BJ (cell line): ENCODE data around the gene RASSF8. TPM values are rescaled to one million over a fixed set of nuclear protein-coding genes. Genes with fewer than 3 reads are reported as not detected.

Source experiments
- CTCF ChIA-PET: fragments of 350-600 bp; formaldehyde crosslinking; extraction: SDS; loops from one replicate; lab custom pipeline; 2021; ENCODE audit warnings: antibody characterized with exemption, inconsistent platforms; lab: Yijun Ruan, JAX
- POLR2A ChIA-PET: fragments of 300-600 bp; sonication (Branson Sonifier 250); formaldehyde crosslinking; extraction: SDS; loops from one replicate; lab custom pipeline; 2021; ENCODE audit warnings: antibody characterized with exemption; lab: Charles Lee
- DNase-seq: peaks from one replicate; pipeline ENCODE4 v3.0.0-alpha.2; 2011; ENCODE audit warnings: low read depth
- H3K27me3 ChIP-seq: 2 replicates; pipeline ENCODE4 v1.6.0; 2011; ENCODE audit warnings: low read length; ENCODE audit not compliant: control insufficient read depth, insufficient read depth
- H3K36me3 ChIP-seq: 2 replicates; pipeline ENCODE4 v1.5.1; 2011; ENCODE audit warnings: low read length; ENCODE audit not compliant: control insufficient read depth, insufficient read depth
- H3K4me3 ChIP-seq: 2 replicates; pipeline ENCODE4 v1.5.1; 2011; ENCODE audit warnings: low read depth, mild to moderate bottlenecking, control low read depth, low read length
- polyA plus RNA-seq: library from polyadenylated mRNA; depleted of rRNA; stranded (reverse); fragments of >200 nt; gene quantifications from 2 replicates; pipeline ENCODE4 v1.2.3, GENCODE V29; 2011
- TF ChIP-seq, protein P1 (sequence below): IDR thresholded peaks from 2 replicates; pipeline ENCODE4 v1.5.1; 2011; ENCODE audit warnings: low read depth, mild to moderate bottlenecking, control low read depth, inconsistent platforms, low read length, moderate library complexity; ENCODE audit not compliant: insufficient read depth

The RASSF8 gene
- polyA plus RNA-seq, 1 experiment, result 35.8 TPM

DNA sequence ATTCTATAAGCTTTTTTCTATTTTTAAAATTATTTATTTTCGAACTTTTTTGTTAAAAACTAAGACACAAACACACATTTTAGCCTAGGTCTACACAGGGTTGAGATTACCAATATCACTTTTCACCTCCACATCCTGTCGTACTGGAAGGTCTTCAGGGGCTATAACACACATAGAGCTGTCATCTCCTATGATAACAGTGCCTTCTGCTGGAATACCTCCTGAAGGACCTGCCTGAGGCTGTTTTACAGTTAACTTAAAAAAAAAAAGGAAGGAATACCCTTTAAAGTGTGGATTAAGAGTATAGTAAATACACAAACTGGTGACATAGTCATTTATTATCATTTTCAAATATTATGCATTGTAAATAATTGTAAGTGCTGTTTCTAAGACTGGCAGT, 43.0 kb downstream of the RASSF8 start:
- DNase-seq, result no peak
- ChIA-PET POLR2A (no interaction called here), CTCF (interaction anchor here (0.6 to 1.3 kb wide), 3 partner anchors 16 to 42 kb away, joined by 3 read pairs; no protein-coding TSS in a partner anchor)
- TF ChIP-seq, protein P1, sequence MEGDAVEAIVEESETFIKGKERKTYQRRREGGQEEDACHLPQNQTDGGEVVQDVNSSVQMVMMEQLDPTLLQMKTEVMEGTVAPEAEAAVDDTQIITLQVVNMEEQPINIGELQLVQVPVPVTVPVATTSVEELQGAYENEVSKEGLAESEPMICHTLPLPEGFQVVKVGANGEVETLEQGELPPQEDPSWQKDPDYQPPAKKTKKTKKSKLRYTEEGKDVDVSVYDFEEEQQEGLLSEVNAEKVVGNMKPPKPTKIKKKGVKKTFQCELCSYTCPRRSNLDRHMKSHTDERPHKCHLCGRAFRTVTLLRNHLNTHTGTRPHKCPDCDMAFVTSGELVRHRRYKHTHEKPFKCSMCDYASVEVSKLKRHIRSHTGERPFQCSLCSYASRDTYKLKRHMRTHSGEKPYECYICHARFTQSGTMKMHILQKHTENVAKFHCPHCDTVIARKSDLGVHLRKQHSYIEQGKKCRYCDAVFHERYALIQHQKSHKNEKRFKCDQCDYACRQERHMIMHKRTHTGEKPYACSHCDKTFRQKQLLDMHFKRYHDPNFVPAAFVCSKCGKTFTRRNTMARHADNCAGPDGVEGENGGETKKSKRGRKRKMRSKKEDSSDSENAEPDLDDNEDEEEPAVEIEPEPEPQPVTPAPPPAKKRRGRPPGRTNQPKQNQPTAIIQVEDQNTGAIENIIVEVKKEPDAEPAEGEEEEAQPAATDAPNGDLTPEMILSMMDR, result no peak
- Histone ChIP-seq H3K4me3 (no peak overlapping the region), H3K36me3 (no peaks in the 10 kb centered on the region), H3K27me3 (no peaks in the 10 kb centered on the region)

- Histone ChIP-seq H3K36me3 (no peaks in the 10 kb centered on the region), H3K27me3 (no peaks in the 10 kb centered on the region), H3K4me3 (no peak overlapping the region)
- ChIA-PET POLR2A (no interaction called here), CTCF (no interaction called here)
- DNase-seq, result no peak
- TF ChIP-seq, protein P1, result no peak
These were observed 44.6 kb downstream of the RASSF8 start for GRCh38 chr12:26003065-26003464.

DNA sequence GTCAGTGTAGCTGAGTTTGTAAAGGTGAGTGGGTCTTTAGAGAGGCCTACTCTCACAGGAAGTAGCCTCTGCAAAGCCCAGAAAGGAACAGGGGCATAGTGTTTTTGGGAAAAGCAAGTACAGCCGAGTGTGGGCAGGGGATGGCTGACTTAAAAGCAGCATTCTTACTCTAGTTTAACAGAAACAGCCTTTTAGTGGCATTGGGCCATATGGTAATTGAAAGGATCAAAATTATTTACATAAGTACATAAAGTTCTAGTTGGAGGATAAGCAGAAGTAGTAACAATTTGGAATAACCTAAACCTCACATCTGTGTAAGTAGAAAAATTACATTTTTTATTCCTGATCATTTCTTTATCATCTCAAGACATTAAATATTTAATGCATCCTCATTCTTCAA, 49.1 kb downstream of the RASSF8 start:
- no peaks in the 10 kb centered on the region for H3K27me3 ChIP-seq
- DNase-seq, result no peak
- no peak overlapping the region for H3K4me3 ChIP-seq
- TF ChIP-seq, protein P1, result no peak
- no peaks in the 10 kb centered on the region for H3K36me3 ChIP-seq
- POLR2A ChIA-PET, result no interaction called here
- CTCF ChIA-PET, result no interaction called here

DNA sequence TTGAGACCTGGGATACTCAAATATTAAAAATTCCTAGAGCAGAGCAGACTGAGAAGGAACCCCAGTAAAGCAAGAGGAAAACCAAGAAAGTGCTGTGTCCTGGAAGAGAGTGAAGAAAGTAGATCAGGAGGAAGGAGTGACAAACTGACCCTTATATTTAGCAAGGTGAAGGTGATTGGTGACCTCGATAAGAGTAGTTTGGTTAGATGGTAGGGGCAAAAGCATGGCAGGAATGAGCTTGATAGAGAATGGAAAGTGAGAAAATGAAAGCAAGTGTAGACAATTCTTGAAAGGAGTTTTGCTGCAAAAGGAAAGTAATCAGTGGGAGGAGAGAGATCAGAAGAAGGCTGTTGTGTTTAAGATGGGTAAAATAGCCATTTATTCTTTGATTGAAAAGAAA, 51.1 kb downstream of the RASSF8 start:
- no peak overlapping the region for H3K4me3 ChIP-seq
- DNase-seq, result no peak
- no peaks in the 10 kb centered on the region for H3K36me3 ChIP-seq
- ChIA-PET CTCF (no interaction called here), POLR2A (no interaction called here)
- H3K27me3 ChIP-seq, result no peaks in the 10 kb centered on the region
- TF ChIP-seq, protein P1, result no peak

- Histone ChIP-seq H3K4me3 (no peak overlapping the region), H3K36me3 (no peaks in the 10 kb centered on the region), H3K27me3 (no peaks in the 10 kb centered on the region)
- ChIA-PET CTCF (interaction anchor here (1.4 kb wide), 1 partner anchor 9 kb away, joined by 3 read pairs; no protein-coding TSS in a partner anchor), POLR2A (no interaction called here)
- DNase-seq, result no peak
- TF ChIP-seq, protein P1, result no peak
These were observed 51.9 kb downstream of the RASSF8 start for GRCh38 chr12:26010293-26010821.
